SU-DHL-6 (cell line): ENCODE data around the gene PRLHR.

Experiments
- H2AFZ ChIP-seq: fragments of 200-600 bp; sonication (generic); 2 replicates; pipeline ENCODE4 v1.6.1; 2014; ENCODE audit warnings: low read depth, mild to moderate bottlenecking, moderate library complexity, mixed read lengths, antibody characterized with exemption, low read length; ENCODE audit not compliant: severe bottlenecking
- H3F3A ChIP-seq: fragments of 200-600 bp; shearing (Covaris generic); 2 replicates; pipeline ENCODE4 v1.6.0; 2016; ENCODE audit warnings: antibody characterized with exemption, mild to moderate bottlenecking; ENCODE audit not compliant: insufficient read depth
- H3K27ac ChIP-seq: fragments of 200-600 bp; sonication (generic); 2 replicates; pipeline ENCODE4 v1.5.1; 2016; ENCODE audit warnings: low read depth, mild to moderate bottlenecking, low read length, moderate library complexity, mixed read lengths
- H3K27me3 ChIP-seq: fragments of 200-600 bp; sonication (generic), shearing (Covaris generic); 2 replicates; pipeline ENCODE4 v1.6.0; 2014; ENCODE audit warnings: mild to moderate bottlenecking, low read length
- H3K36me3 ChIP-seq: fragments of 200-600 bp; sonication (generic); 2 replicates; pipeline ENCODE4 v1.6.1; 2014; ENCODE audit warnings: mild to moderate bottlenecking, low read length, mixed read lengths
- H3K4me2 ChIP-seq: fragments of 300-600, 200-600 bp; shearing (Covaris generic), sonication (generic); 2 replicates; pipeline ENCODE4 v1.6.0; 2014; ENCODE audit warnings: low read length, low read depth, mild to moderate bottlenecking; ENCODE audit not compliant: poor library complexity, severe bottlenecking
- H3K4me3 ChIP-seq: fragments of 200-600 bp; sonication (generic); 2 replicates; pipeline ENCODE4 v1.5.1; 2014; ENCODE audit warnings: antibody characterized with exemption, low read length, mild to moderate bottlenecking, mixed read lengths; ENCODE audit not compliant: insufficient read depth, poor library complexity, severe bottlenecking
- H3K79me2 ChIP-seq: fragments of 200-600 bp; sonication (generic); 2 replicates; pipeline ENCODE4 v1.6.1; 2014; ENCODE audit warnings: mild to moderate bottlenecking, low read length, moderate library complexity; ENCODE audit not compliant: insufficient read depth
- H3K9ac ChIP-seq: fragments of 200-600 bp; sonication (generic); 2 replicates; pipeline ENCODE4 v1.7.0; 2014; ENCODE audit warnings: mild to moderate bottlenecking, low read length
- H3K9me2 ChIP-seq: fragments of 200-600 bp; sonication (generic); replicated peaks from 2 replicates; pipeline ENCODE4 v1.6.1; 2014; ENCODE audit warnings: low read length; ENCODE audit not compliant: insufficient read depth
- H3K9me3 ChIP-seq: fragments of 200-600 bp; sonication (generic); 2 replicates; pipeline ENCODE4 v1.6.1; 2014; ENCODE audit warnings: low read length, mixed read lengths; ENCODE audit not compliant: insufficient read depth
- H4K20me1 ChIP-seq: fragments of 200-600 bp; sonication (generic); 2 replicates; pipeline ENCODE4 v1.6.1; 2014; ENCODE audit warnings: low read depth, mild to moderate bottlenecking, antibody characterized with exemption, low read length, moderate library complexity, mixed read lengths
- EZH2phosphoT487 ChIP-seq: fragments of 200-600 bp; sonication (generic), shearing (Covaris generic); conservative IDR thresholded peaks from 2 replicates; pipeline ENCODE4 v1.6.1; 2018; ENCODE audit warnings: mild to moderate bottlenecking, antibody characterized with exemption, low read length, moderate library complexity, mixed read lengths
- TF ChIP-seq, protein P1 (sequence below): fragments of 200-600 bp; sonication (generic); IDR thresholded peaks from one replicate; pipeline ENCODE4 v1.5.1; 2017; ENCODE audit warnings: antibody characterized with exemption, mild to moderate bottlenecking, low read length, moderate library complexity; ENCODE audit not compliant: insufficient read depth, poor library complexity, severe bottlenecking

The PRLHR gene

GRCh38 chr10:118570591-118570990 is 24.9 kb downstream of the PRLHR start:
- H3K4me2 ChIP-seq: no peak overlapping the region
- H3K27ac ChIP-seq: no peak overlapping the region
- no peak for TF ChIP-seq EZH2phosphoT487
- TF ChIP-seq, protein P1, sequence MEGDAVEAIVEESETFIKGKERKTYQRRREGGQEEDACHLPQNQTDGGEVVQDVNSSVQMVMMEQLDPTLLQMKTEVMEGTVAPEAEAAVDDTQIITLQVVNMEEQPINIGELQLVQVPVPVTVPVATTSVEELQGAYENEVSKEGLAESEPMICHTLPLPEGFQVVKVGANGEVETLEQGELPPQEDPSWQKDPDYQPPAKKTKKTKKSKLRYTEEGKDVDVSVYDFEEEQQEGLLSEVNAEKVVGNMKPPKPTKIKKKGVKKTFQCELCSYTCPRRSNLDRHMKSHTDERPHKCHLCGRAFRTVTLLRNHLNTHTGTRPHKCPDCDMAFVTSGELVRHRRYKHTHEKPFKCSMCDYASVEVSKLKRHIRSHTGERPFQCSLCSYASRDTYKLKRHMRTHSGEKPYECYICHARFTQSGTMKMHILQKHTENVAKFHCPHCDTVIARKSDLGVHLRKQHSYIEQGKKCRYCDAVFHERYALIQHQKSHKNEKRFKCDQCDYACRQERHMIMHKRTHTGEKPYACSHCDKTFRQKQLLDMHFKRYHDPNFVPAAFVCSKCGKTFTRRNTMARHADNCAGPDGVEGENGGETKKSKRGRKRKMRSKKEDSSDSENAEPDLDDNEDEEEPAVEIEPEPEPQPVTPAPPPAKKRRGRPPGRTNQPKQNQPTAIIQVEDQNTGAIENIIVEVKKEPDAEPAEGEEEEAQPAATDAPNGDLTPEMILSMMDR: no peak
- H3K9me2 ChIP-seq: no peaks in the 10 kb centered on the region
- no peaks in the 10 kb centered on the region for H3K36me3 ChIP-seq
- no peak overlapping the region for H3K4me3 ChIP-seq
- H4K20me1 ChIP-seq: no peaks in the 10 kb centered on the region
- H3F3A ChIP-seq: no peaks in the 10 kb centered on the region
- H2AFZ ChIP-seq: no peak overlapping the region
- H3K79me2 ChIP-seq: no peaks in the 10 kb centered on the region
- no peaks in the 10 kb centered on the region for H3K9me3 ChIP-seq
- H3K27me3 ChIP-seq: no peaks in the 10 kb centered on the region
- no peak overlapping the region for H3K9ac ChIP-seq

- TF ChIP-seq, protein P1: no peak
- no peak for TF ChIP-seq EZH2phosphoT487
- Histone ChIP-seq H3K79me2 (no peaks in the 10 kb centered on the region), H3F3A (no peaks in the 10 kb centered on the region), H3K4me3 (no peak overlapping the region), H3K9me3 (no peaks in the 10 kb centered on the region), H3K27me3 (no peaks in the 10 kb centered on the region), H3K9me2 (no peaks in the 10 kb centered on the region), H3K36me3 (no peaks in the 10 kb centered on the region), H4K20me1 (no peaks in the 10 kb centered on the region), H3K4me2 (no peak overlapping the region), H2AFZ (no peak overlapping the region), H3K9ac (no peak overlapping the region), H3K27ac (no peak overlapping the region)
Observed at GRCh38 chr10:118569882-118570252, 25.6 kb downstream of the PRLHR start.

DNA sequence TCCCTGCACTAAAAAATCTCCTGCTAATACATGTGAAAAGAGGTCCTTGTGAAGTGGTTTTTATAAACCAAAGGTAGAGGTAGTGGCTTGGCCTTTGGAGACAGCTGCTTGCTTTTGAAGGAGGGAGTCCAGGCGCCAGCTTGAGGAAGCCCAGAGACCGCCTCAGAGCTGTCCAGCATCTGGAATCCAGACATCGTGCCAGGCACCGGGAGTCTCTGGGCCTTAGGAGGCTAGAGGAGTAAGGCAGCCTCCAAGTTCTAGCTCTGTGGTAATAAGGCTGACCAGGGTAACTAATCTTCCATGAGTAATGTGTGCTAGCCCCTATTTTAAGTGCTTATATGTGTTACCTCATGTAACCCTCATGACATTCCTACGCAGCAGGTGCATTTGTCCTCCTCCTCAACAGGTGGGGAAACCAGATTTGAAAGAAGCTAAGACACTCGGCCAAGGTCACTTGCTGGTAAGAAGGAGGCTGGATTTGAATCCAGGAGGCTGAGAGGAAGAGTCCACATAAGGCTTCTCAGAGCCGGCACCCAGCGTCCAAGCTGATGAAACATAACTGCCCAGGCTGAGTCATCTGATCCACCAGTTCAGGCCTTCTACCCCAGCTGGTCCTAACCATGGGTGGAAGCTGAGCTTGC is 26.1 kb downstream of the PRLHR start:
- Histone ChIP-seq H3K9ac (no peak overlapping the region), H3F3A (no peaks in the 10 kb centered on the region), H3K27ac (no peak overlapping the region), H2AFZ (no peak overlapping the region), H3K36me3 (no peaks in the 10 kb centered on the region), H3K9me3 (no peaks in the 10 kb centered on the region), H3K79me2 (no peaks in the 10 kb centered on the region), H4K20me1 (no peaks in the 10 kb centered on the region), H3K27me3 (no peaks in the 10 kb centered on the region), H3K4me2 (no peak overlapping the region), H3K9me2 (no peaks in the 10 kb centered on the region), H3K4me3 (no peak overlapping the region)
- no peak for TF ChIP-seq EZH2phosphoT487
- TF ChIP-seq, protein P1: no peak
